Osteocyte (in vitro differentiated cells): Measurements from ENCODE around the gene MGLL. TPM values are rescaled to one million over a fixed set of nuclear protein-coding genes. Genes with fewer than 3 reads are reported as not detected.

Source experiments
- DNase-seq: peaks from one replicate; pipeline ENCODE4 v3.0.0; 2021; ENCODE audit warnings: mixed read lengths; ENCODE audit not compliant: unreplicated experiment; ENCODE audit errors: extremely low spot score
- H3K27ac Mint-ChIP-seq: one replicate; pipeline ENCODE4 v1.8.0; 2021; ENCODE audit warnings: mild to moderate bottlenecking, mixed read lengths; ENCODE audit not compliant: unreplicated experiment
- H3K27me3 Mint-ChIP-seq: one replicate; pipeline ENCODE4 v1.8.0; 2021; ENCODE audit warnings: mixed read lengths; ENCODE audit not compliant: unreplicated experiment
- H3K36me3 Mint-ChIP-seq: one replicate; pipeline ENCODE4 v1.8.0; 2021; ENCODE audit warnings: mixed read lengths; ENCODE audit not compliant: unreplicated experiment
- H3K4me1 Mint-ChIP-seq: one replicate; pipeline ENCODE4 v1.8.0; 2021; ENCODE audit warnings: mixed read lengths; ENCODE audit not compliant: unreplicated experiment
- H3K4me3 Mint-ChIP-seq: one replicate; pipeline ENCODE4 v1.8.0; 2021; ENCODE audit warnings: mild to moderate bottlenecking, moderate library complexity, mixed read lengths; ENCODE audit not compliant: unreplicated experiment
- H3K9me3 Mint-ChIP-seq: one replicate; pipeline ENCODE4 v1.8.0; 2021; ENCODE audit warnings: mixed read lengths; ENCODE audit not compliant: unreplicated experiment
- total RNA-seq: library from RNA; stranded (reverse); gene quantifications from 2 replicates; pipeline ENCODE4 v1.2.1, GENCODE V29; 2021
- TF ChIP-seq, protein P1 (sequence below): fragments of 200-600 bp; sonication (generic); IDR thresholded peaks from 2 replicates; pipeline ENCODE4 v1.5.0; 2021; ENCODE audit warnings: antibody characterized with exemption, mild to moderate bottlenecking, moderate library complexity

Gene MGLL
- total RNA-seq, 1 donor from 2014 or later = 112 TPM

DNA sequence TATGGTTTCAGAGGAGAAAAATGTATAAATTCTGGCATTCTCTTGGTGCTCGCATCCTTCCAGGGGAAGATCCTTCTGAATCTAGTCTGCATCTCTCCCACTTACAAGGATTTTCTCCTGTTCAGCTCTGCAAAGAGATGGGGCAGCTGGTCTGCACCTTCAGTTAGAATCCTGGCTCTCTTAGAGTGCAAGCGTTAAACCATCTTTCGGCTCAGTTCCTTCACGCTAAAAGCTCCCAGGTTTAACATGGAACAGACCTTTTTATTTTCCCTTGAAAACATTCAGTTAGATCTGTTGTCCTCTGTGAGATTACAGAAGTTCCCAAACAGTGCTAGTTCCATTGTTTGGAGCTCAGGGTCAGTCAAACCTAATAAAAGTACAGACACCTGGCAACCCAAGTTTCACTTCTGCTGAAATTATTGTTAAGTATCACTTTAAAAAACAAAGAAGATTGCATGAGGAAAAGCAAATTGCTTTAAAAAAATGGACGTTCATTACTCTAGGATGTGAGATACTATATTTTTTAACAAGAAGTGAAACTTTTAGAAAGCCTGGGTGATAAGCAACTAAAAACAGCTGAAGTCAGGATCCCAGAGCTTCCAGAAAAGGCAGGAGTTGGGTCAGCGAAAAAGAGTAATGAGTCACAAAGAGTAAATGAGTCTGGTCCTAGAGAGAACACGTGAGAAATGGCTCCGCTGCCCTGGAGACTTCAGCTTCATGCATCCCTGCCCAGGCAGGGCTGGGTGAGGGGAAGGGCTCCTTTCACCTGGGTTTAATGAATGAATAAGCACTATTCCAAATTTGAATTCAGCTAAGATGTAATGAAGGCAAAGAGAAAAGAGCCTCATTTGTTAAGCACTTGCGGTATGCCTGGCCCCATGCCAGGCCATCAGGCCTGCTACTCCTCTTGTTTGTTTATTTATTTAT, 86.3 kb downstream of the MGLL start:
- DNase-seq = no peak
- Mint-ChIP-seq H3K4me3 (peak overlapping the region; percentile 32), H3K27ac (peak overlapping the region; percentile 98), H3K27me3 (no peaks in the 10 kb centered on the region), H3K36me3 (peaks cover 8% of the 10 kb centered on the region), H3K9me3 (no peaks in the 10 kb centered on the region), H3K4me1 (peaks cover 80% of the 10 kb centered on the region)
- TF ChIP-seq, protein P1, sequence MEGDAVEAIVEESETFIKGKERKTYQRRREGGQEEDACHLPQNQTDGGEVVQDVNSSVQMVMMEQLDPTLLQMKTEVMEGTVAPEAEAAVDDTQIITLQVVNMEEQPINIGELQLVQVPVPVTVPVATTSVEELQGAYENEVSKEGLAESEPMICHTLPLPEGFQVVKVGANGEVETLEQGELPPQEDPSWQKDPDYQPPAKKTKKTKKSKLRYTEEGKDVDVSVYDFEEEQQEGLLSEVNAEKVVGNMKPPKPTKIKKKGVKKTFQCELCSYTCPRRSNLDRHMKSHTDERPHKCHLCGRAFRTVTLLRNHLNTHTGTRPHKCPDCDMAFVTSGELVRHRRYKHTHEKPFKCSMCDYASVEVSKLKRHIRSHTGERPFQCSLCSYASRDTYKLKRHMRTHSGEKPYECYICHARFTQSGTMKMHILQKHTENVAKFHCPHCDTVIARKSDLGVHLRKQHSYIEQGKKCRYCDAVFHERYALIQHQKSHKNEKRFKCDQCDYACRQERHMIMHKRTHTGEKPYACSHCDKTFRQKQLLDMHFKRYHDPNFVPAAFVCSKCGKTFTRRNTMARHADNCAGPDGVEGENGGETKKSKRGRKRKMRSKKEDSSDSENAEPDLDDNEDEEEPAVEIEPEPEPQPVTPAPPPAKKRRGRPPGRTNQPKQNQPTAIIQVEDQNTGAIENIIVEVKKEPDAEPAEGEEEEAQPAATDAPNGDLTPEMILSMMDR = no peak

DNA sequence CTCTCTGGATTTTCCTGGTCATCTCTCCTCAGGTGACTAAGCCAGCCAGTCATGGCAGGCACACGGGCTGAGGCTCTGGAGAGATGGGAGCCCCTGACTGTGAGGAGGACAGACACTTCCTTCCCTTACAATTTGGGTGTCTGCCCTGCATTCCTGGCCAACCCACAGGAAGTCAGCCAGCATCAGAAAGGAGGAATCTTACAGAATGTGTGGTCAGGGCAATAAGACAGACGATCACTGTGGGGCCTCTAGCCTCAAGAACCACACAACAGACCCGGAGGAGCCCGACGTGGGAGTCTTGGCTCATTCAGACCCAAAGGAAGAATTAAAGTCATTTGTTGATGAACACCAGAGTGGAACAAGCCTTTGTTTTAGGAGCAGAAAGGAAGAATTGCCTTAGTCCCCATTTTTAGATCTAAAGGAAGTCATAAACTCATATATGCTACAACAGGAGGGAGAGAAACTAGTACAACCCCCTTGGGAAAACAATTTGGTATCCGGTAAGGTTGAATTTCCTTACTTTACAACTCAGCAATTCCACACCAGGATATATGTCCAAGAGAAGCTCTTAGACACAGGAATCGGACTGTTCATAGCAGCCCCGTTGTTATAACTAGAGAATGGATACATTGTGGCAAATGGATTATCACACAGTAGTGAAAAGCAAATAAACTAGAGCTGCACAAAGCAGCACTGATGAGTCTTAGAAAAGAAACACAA, 87.4 kb downstream of the MGLL start:
- TF ChIP-seq, protein P1 = no peak
- Mint-ChIP-seq H3K4me3 (peak overlapping the region; percentile 62), H3K4me1 (peaks cover 75% of the 10 kb centered on the region), H3K27me3 (no peaks in the 10 kb centered on the region), H3K9me3 (no peaks in the 10 kb centered on the region), H3K27ac (peak overlapping the region; percentile 98), H3K36me3 (peaks cover 6% of the 10 kb centered on the region)
- peak; percentile 86 for DNase-seq

DNA sequence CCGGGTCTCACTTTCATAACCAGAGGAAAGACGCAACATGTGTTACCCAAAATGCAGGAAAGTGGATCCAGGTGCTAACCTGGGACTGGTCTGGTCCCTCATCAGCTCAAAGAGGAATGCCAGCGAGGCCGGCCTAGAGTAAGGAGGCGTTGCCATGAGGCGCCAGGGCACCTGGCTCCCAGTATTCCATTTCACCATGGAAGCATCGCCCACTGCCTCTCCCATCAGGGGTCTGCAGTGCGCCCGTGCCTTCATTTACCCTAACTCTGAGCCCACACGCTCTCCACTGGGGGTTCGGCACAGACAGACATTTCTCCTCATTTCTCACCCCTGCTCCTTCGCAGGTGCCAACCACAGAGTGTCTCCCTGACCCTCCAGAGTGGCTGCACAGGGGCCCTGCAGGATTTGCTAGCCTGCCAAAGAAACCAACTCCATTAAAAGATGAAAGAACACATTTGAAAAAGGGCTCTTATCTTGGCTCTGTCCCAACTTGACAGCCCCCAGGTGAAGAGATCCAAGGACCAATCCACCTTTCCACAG, 88.1 kb downstream of the MGLL start:
- DNase-seq = no peak
- H3K36me3 Mint-ChIP-seq = peaks cover 6% of the 10 kb centered on the region
- TF ChIP-seq, protein P1 = no peak
- H3K4me3 Mint-ChIP-seq = peak overlapping the region; percentile 62
- peaks cover 71% of the 10 kb centered on the region for H3K4me1 Mint-ChIP-seq
- H3K27ac Mint-ChIP-seq = peak overlapping the region; percentile 98
- H3K9me3 Mint-ChIP-seq = no peaks in the 10 kb centered on the region
- H3K27me3 Mint-ChIP-seq = no peaks in the 10 kb centered on the region

DNA sequence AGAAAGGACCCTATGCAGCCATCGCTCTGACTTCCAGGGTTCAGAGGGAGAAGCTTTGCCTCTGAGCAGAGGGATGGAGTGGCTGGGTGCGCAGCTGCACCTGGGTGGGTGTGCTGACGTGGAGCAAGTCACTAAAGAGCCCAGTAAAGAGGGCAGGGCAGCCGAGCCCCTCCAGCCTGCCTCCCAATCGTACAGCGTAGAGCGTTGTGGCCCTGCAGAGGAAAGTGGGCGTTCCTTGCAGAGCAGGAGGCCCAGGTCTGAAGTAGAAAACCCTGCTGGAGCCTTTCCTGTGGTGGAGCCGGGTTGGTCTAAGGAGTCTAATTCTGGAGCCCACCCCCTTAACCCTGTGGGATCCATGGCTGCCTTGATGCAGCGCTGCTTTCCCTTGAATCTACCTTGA, 88.5 kb downstream of the MGLL start:
- Mint-ChIP-seq H3K27me3 (no peaks in the 10 kb centered on the region), H3K36me3 (peaks cover 8% of the 10 kb centered on the region), H3K27ac (peak overlapping the region; percentile 98), H3K9me3 (no peaks in the 10 kb centered on the region), H3K4me1 (peaks cover 69% of the 10 kb centered on the region), H3K4me3 (no peak overlapping the region)
- no peak for DNase-seq
- TF ChIP-seq, protein P1 = no peak

DNA sequence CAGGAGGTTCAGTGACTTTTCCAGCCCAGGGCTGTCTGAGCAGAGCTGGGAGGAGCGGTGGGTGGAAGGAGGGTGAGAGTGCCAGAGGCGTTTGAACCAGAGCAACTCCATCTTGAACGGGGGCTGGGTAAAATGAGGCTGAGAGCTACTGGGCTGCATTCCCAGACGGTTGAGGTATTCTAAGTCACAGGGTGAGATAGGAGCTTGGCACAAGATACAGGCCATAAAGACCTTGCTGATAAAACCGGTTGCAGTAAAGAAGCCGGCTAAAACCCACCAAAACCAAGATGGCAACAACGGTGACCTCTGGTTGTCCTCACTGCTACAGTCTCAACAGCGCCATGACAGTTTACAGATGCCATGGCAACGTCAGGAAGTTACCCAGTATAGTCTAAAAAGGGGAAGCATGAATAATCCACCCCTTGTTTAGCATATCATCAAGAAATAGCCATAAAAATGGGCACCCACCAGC, 89.4 kb downstream of the MGLL start:
- Mint-ChIP-seq H3K27ac (peak overlapping the region; percentile 68), H3K36me3 (peaks cover 8% of the 10 kb centered on the region), H3K4me1 (peaks cover 64% of the 10 kb centered on the region), H3K9me3 (no peaks in the 10 kb centered on the region), H3K4me3 (no peak overlapping the region), H3K27me3 (no peaks in the 10 kb centered on the region)
- TF ChIP-seq, protein P1 = no peak
- no peak for DNase-seq
